NCI-H460 (cell line): ENCODE data around the gene NETO2. TPM values are rescaled to one million over a fixed set of nuclear protein-coding genes. Genes with fewer than 3 reads are reported as not detected.
A peak's percentile ranks its signal among the peaks of the same experiment; 100 is the strongest.
"Not testable (repeated sequence)": the region's sequence is repeated elsewhere in the genome, so short reads cannot be mapped to it uniquely, and the experiment has no call there.

Experiments
- DNase-seq: peaks from one replicate; pipeline ENCODE4 v3.0.0-alpha.2; 2016; ENCODE audit warnings: low read depth; ENCODE audit errors: extremely low read depth
- polyA plus RNA-seq: library from polyadenylated mRNA; depleted of rRNA; stranded (reverse); fragments of >200 nt; gene quantifications from 2 replicates; pipeline ENCODE4 v1.2.3, GENCODE V29; 2014; cell fraction: nucleus; rRNA removed
- total RNA-seq: library from RNA; depleted of rRNA; stranded (reverse); fragments of >200 nt; shearing (Covaris generic); gene quantifications from 2 replicates; pipeline ENCODE4 v1.2.3, GENCODE V29; 2014; rRNA removed

Gene NETO2
- 80.8 and 99.4 TPM in 2 replicates for total RNA-seq
- 60.2 and 119 TPM in 2 replicates for polyA plus RNA-seq

- DNase-seq = peak; percentile 43
These were observed at the start of gene NETO2 for GRCh38 chr16:47143677-47144558. Gene NETO2, minus strand, starts transcription at chr16:47143945. Its CDS starts 333 bp downstream, at chr16:47143612.

- no peak for DNase-seq
These were observed 38.6 kb upstream of the NETO2 start for GRCh38 chr16:47182318-47182717.

- DNase-seq = not testable (repeated sequence)
These were observed 37.3 kb upstream of the NETO2 start for GRCh38 chr16:47181066-47181465.

GRCh38 chr16:47180073-47180472 lies 36.3 kb upstream of the NETO2 start:
- DNase-seq = no peak

- no peak for DNase-seq
These were observed 31.4 kb upstream of the NETO2 start for GRCh38 chr16:47175152-47175551.

GRCh38 chr16:47162670-47163420 lies 19.1 kb upstream of the NETO2 start:
- no peak for DNase-seq

GRCh38 chr16:47161464-47161863 lies 17.7 kb upstream of the NETO2 start:
- no peak for DNase-seq

- DNase-seq = no peak
These were observed 16.7 kb upstream of the NETO2 start for GRCh38 chr16:47160422-47160821.

GRCh38 chr16:47158992-47159391 lies 15.2 kb upstream of the NETO2 start:
- DNase-seq = no peak

- no peak for DNase-seq
These were observed 13.0 kb upstream of the NETO2 start for GRCh38 chr16:47156680-47157215.

GRCh38 chr16:47152501-47152900 lies 8.8 kb upstream of the NETO2 start:
- not testable (repeated sequence) for DNase-seq

- DNase-seq = no peak
These were observed 6.3 kb upstream of the NETO2 start for GRCh38 chr16:47150067-47150466.

- DNase-seq = no peak
These were observed 773 bp upstream of the NETO2 start for GRCh38 chr16:47144559-47144877.

- peak; percentile 74 for DNase-seq
These were observed 696 bp downstream of the NETO2 start for GRCh38 chr16:47142821-47143676.

GRCh38 chr16:47142486-47142820 lies 1.3 kb downstream of the NETO2 start:
- no peak for DNase-seq

- peak; percentile 89 for DNase-seq
These were observed 1.8 kb downstream of the NETO2 start for GRCh38 chr16:47141773-47142485.

- DNase-seq = no peak
These were observed 3.1 kb downstream of the NETO2 start for GRCh38 chr16:47140686-47141085.

- no peak for DNase-seq
These were observed 4.1 kb downstream of the NETO2 start for GRCh38 chr16:47139561-47140185.

- not testable (repeated sequence) for DNase-seq
These were observed 5.8 kb downstream of the NETO2 start for GRCh38 chr16:47137925-47138324.
